Liver (tissue), 9 donors: ENCODE results near the gene KRTAP10-6. TPM values are rescaled to one million over a fixed set of nuclear protein-coding genes. Genes with fewer than 3 reads are reported as not detected.

Experiments used
- DNase-seq: peaks from one replicate; pipeline ENCODE4 v3.0.0-alpha.2; 2017; ENCODE audit warnings: low spot score
- H3K27ac ChIP-seq, 2 donors: one replicate each; pipeline ENCODE4 v1.7.0; 2013; ENCODE audit warnings: inconsistent platforms in 2 of 2, low read length in 2 of 2, control low read depth in 1 of 2, low read depth in 1 of 2, mild to moderate bottlenecking in 1 of 2
- H3K27me3 ChIP-seq, 4 donors: one replicate each; pipeline versions ENCODE4 v1.6.1 to v1.7.0; 2013; ENCODE audit warnings: low read length in 3 of 4, inconsistent platforms in 1 of 4, mild to moderate bottlenecking in 1 of 4, moderate library complexity in 1 of 4; ENCODE audit not compliant: control insufficient read depth in 4 of 4, insufficient read depth in 4 of 4
- H3K36me3 ChIP-seq, 4 donors: one replicate each; pipeline versions ENCODE4 v1.6.1 to v1.7.0; 2013; ENCODE audit warnings: low read length in 3 of 4, mild to moderate bottlenecking in 3 of 4, low read depth in 1 of 4, moderate library complexity in 1 of 4; ENCODE audit not compliant: control insufficient read depth in 4 of 4, insufficient read depth in 3 of 4
- H3K4me1 ChIP-seq, 4 donors: one replicate each; pipeline versions ENCODE4 v1.6.1 to v1.7.0; 2013; ENCODE audit warnings: low read length in 3 of 4, mild to moderate bottlenecking in 3 of 4, moderate library complexity in 1 of 4; ENCODE audit not compliant: control insufficient read depth in 4 of 4, insufficient read depth in 4 of 4
- H3K4me3 ChIP-seq, 3 donors: one replicate each; pipeline versions ENCODE4 v1.6.1 to v1.7.0; 2013; ENCODE audit warnings: low read length in 3 of 3, control low read depth in 1 of 3, low read depth in 1 of 3, mild to moderate bottlenecking in 1 of 3
- H3K9ac ChIP-seq, 2 donors: one replicate each; pipeline ENCODE4 v1.7.0; 2013; ENCODE audit warnings: low read length in 2 of 2, mild to moderate bottlenecking in 2 of 2, moderate library complexity in 2 of 2, control low read depth in 1 of 2, low read depth in 1 of 2
- H3K9me3 ChIP-seq, 4 donors: one replicate each; pipeline versions ENCODE4 v1.6.1 to v1.7.0; 2013; ENCODE audit warnings: low read length in 3 of 4; ENCODE audit not compliant: control insufficient read depth in 4 of 4
- EGR1 ChIP-seq, 2 donors: IDR thresholded peaks; 2 replicates each; pipeline ENCODE4 v1.6.1; 2016 to 2018; ENCODE audit warnings: antibody characterized with exemption in 2 of 2, low read depth in 2 of 2
- FOXA1 ChIP-seq: IDR thresholded peaks from 2 replicates; pipeline ENCODE4 v1.6.1; 2016; ENCODE audit warnings: antibody characterized with exemption
- GABPA ChIP-seq, 2 donors: IDR thresholded peaks in 1 of 2; conservative IDR thresholded peaks in 1 of 2; 2 replicates each; pipeline ENCODE4 v1.6.1; 2016; ENCODE audit warnings: antibody characterized with exemption in 2 of 2, mild to moderate bottlenecking in 1 of 2, moderate library complexity in 1 of 2
- HNF4A ChIP-seq, 2 donors: conservative IDR thresholded peaks; 2 replicates each; pipeline ENCODE4 v1.6.1; 2016; ENCODE audit warnings: antibody characterized with exemption in 2 of 2, mild to moderate bottlenecking in 2 of 2
- HNF4G ChIP-seq: IDR thresholded peaks from 2 replicates; pipeline ENCODE4 v1.6.1; 2016; ENCODE audit warnings: antibody characterized with exemption
- JUND ChIP-seq, 2 donors: IDR thresholded peaks; 2 replicates each; pipeline ENCODE4 v1.6.1; 2016; ENCODE audit warnings: antibody characterized with exemption in 2 of 2
- NR2F2 ChIP-seq: IDR thresholded peaks from 2 replicates; pipeline ENCODE4 v1.6.1; 2016; ENCODE audit warnings: antibody characterized with exemption
- RAD21 ChIP-seq, 2 donors: IDR thresholded peaks; 2 replicates each; pipeline ENCODE4 v1.6.1; 2016; ENCODE audit warnings: antibody characterized with exemption in 2 of 2, mild to moderate bottlenecking in 2 of 2
- SP1 ChIP-seq: IDR thresholded peaks from 2 replicates; pipeline ENCODE4 v1.6.1; 2018; ENCODE audit warnings: antibody characterized with exemption, mild to moderate bottlenecking
- YY1 ChIP-seq: IDR thresholded peaks from 2 replicates; pipeline ENCODE4 v1.6.1; 2016; ENCODE audit warnings: antibody characterized with exemption, mild to moderate bottlenecking
- WGBS: extraction: QIAGEN DNeasy Blood & Tissue Kit; methylation state at CpG from one replicate; pipeline ENCODE4 v1.1.7; 2013; 5-methylcytosine and 5-hydroxymethylcytosine counted together
- polyA plus RNA-seq, 2 donors: library from polyadenylated mRNA; stranded (reverse) in 1 of 2; unstranded in 1 of 2; fragments of 200-250 nt in 1 of 2; fragments of >200 nt in 1 of 2; fragmentation: Nextera tagmentation in 1 of 2; extraction: Ambion mirVana in 1 of 2; gene quantifications; one replicate each; pipeline versions ENCODE4 v1.2.1 to v1.2.3, GENCODE V29; 2013 to 2015
- total RNA-seq, 2 donors: library from RNA; depleted of rRNA; stranded (reverse); fragments of >200 nt; gene quantifications; one replicate each; pipeline ENCODE4 v1.2.3, GENCODE V29; 2014
- TF ChIP-seq, protein P1 (sequence below): IDR thresholded peaks from 2 replicates; pipeline ENCODE4 v1.6.1; 2016; ENCODE audit warnings: antibody characterized with exemption, mild to moderate bottlenecking
- TF ChIP-seq, protein P2 (sequence below): IDR thresholded peaks from 2 replicates; pipeline ENCODE4 v1.6.1; 2016; ENCODE audit warnings: antibody characterized with exemption
- donor health status: healthy.
- donor health status: healthy.
- donor health status: healthy.
- donor health status: healthy.
- donor health status: healthy.

Gene KRTAP10-6
- total and polyA plus RNA-seq, 4 donors, result not detected

DNA sequence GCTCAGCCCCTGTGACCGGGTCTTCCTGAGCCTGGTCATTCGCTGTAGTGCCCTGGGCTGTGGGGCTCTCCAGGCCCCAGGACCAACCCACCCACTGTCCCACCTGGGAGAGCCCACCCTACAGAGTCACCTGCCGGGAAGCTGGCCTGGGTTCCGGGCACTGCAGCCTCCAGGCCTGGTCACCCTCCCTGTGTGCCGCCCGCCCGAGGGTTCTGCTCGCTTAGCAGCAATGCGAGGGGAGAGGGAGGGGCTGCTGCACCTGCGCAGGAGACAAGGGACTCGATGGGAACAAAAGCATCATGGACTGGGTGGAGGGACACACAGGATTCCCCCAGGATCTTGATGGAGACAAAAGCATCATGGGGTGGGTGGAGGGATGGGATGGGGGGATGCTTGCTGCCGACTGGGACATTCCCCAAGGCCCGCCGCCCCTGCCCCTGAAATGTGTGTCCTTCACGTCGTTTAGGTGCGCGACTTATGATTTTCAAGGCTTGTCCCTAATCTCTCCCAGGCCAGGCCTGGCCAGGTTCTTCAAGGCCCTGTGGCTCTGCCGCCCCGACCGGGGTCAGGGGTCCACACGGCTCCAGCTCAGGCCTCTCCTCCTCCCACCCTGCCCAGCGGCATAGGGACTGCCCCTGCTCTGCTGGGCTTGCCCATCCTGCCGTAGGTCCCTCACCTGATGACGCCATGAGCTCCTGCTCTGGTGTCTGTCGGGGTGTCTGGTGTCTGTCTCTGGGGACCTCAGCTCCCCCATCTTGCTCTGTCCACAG is 21.3 kb upstream of the KRTAP10-6 start:
- 88% methylated on average over 26 of the region's 26 CpGs for WGBS
- TF ChIP-seq HNF4G, result no peak
- TF ChIP-seq, protein P1, sequence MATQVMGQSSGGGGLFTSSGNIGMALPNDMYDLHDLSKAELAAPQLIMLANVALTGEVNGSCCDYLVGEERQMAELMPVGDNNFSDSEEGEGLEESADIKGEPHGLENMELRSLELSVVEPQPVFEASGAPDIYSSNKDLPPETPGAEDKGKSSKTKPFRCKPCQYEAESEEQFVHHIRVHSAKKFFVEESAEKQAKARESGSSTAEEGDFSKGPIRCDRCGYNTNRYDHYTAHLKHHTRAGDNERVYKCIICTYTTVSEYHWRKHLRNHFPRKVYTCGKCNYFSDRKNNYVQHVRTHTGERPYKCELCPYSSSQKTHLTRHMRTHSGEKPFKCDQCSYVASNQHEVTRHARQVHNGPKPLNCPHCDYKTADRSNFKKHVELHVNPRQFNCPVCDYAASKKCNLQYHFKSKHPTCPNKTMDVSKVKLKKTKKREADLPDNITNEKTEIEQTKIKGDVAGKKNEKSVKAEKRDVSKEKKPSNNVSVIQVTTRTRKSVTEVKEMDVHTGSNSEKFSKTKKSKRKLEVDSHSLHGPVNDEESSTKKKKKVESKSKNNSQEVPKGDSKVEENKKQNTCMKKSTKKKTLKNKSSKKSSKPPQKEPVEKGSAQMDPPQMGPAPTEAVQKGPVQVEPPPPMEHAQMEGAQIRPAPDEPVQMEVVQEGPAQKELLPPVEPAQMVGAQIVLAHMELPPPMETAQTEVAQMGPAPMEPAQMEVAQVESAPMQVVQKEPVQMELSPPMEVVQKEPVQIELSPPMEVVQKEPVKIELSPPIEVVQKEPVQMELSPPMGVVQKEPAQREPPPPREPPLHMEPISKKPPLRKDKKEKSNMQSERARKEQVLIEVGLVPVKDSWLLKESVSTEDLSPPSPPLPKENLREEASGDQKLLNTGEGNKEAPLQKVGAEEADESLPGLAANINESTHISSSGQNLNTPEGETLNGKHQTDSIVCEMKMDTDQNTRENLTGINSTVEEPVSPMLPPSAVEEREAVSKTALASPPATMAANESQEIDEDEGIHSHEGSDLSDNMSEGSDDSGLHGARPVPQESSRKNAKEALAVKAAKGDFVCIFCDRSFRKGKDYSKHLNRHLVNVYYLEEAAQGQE, result no peak
- no peak for TF ChIP-seq GABPA (IDR thresholded peaks at IDR 0.05 in 1 of 2, conservative IDR thresholded peaks at IDR 0.05 in 1 of 2)
- TF ChIP-seq FOXA1, result no peak
- TF ChIP-seq YY1, result no peak
- TF ChIP-seq JUND (IDR thresholded peaks at IDR 0.05), result no peak

DNA sequence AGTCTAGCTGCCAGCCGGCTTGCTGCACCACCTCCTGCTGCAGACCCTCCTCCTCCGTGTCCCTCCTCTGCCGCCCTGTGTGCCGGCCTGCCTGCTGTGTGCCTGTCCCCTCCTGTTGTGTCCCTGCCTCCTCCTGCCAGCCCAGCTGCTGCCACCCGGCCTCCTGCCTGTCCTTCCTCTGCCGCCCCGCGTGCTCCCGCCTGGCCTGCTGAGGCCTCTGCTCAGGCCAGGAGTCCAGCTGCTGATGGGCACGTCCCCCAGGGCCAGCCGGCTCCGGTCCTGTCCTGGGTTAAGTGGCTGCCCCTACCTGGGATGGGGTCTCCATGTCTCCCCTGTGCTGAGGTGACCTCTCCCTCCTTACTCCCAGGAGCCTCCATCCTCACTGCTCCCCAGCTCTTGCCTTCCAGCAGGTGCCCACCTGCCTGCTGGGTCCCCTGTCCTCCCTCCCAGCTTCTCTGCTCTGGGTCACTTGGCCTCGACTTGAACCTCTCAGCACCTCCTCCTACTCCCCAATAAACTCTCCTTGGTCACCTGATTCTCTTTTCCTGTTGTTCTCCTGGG is 20.4 kb upstream of the KRTAP10-6 start:
- WGBS, result 87% methylated on average over 13 of the region's 13 CpGs
- H3K9me3 ChIP-seq, result peaks cover 0 to 11% (median 1%) of the 10 kb centered on the region in 4 donors
- no peak for TF ChIP-seq EGR1 (IDR thresholded peaks at IDR 0.05; ENCODE audit: low read depth in 2 of 2)
- no peak for TF ChIP-seq SP1
- TF ChIP-seq NR2F2, result no peak
- no peak for TF ChIP-seq JUND (IDR thresholded peaks at IDR 0.05)
- TF ChIP-seq RAD21 (IDR thresholded peaks at IDR 0.05), result no peak
- TF ChIP-seq GABPA (IDR thresholded peaks at IDR 0.05 in 1 of 2, conservative IDR thresholded peaks at IDR 0.05 in 1 of 2), result no peak
- H3K9ac ChIP-seq, result no peak overlapping the region
- no peak overlapping the region for H3K4me3 ChIP-seq
- H3K27me3 ChIP-seq, result no peaks in the 10 kb centered on the region
- DNase-seq, result no peak
- no peaks in the 10 kb centered on the region for H3K36me3 ChIP-seq
- no peak overlapping the region for H3K27ac ChIP-seq
- H3K4me1 ChIP-seq, result no peaks in the 10 kb centered on the region

More for the DNA sequence above, 21.3 kb upstream of the KRTAP10-6 start:
- no peak overlapping the region for H3K4me3 ChIP-seq
- H3K9me3 ChIP-seq, result peaks cover 0 to 11% (median 1%) of the 10 kb centered on the region in 4 donors
- H3K4me1 ChIP-seq, result no peaks in the 10 kb centered on the region
- H3K9ac ChIP-seq, result no peak overlapping the region
- H3K27ac ChIP-seq, result no peak overlapping the region
- no peaks in the 10 kb centered on the region for H3K27me3 ChIP-seq
- no peaks in the 10 kb centered on the region for H3K36me3 ChIP-seq
- peak; percentile 12 for DNase-seq

DNA sequence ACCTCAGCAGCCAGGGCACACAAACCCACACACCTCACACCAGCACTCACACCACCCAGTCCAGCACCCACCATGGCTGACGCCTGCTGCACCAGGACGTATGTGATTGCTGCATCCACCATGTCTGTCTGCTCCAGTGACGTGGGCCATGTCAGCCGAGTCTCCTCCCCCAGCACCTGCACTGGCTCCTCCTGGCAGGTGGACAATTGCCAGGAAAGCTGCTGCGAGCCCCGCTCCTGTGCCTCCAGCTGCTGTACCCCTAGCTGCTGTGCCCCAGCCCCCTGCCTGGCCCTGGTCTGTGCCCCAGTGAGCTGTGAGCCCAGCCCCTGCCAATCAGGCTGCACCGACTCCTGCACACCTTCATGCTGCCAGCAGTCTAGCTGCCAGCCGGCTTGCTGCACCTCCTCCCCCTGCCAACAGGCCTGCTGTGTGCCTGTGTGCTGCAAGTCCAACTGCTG is 19.8 kb upstream of the KRTAP10-6 start, which contains the start of gene KRTAP10-8:
Gene KRTAP10-8 (plus strand): TSS at position 51 of the 458 bp plus-strand sequence. CDS start 22 bp downstream, at position 73.
- TF ChIP-seq, protein P1, result no peak
- TF ChIP-seq, protein P2, sequence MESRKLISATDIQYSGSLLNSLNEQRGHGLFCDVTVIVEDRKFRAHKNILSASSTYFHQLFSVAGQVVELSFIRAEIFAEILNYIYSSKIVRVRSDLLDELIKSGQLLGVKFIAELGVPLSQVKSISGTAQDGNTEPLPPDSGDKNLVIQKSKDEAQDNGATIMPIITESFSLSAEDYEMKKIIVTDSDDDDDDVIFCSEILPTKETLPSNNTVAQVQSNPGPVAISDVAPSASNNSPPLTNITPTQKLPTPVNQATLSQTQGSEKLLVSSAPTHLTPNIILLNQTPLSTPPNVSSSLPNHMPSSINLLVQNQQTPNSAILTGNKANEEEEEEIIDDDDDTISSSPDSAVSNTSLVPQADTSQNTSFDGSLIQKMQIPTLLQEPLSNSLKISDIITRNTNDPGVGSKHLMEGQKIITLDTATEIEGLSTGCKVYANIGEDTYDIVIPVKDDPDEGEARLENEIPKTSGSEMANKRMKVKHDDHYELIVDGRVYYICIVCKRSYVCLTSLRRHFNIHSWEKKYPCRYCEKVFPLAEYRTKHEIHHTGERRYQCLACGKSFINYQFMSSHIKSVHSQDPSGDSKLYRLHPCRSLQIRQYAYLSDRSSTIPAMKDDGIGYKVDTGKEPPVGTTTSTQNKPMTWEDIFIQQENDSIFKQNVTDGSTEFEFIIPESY, result no peak
- TF ChIP-seq FOXA1 (no peak), GABPA (IDR thresholded peaks at IDR 0.05 in 1 of 2, conservative IDR thresholded peaks at IDR 0.05 in 1 of 2) (no peak), HNF4A (conservative IDR thresholded peaks at IDR 0.05) (no peak), JUND (IDR thresholded peaks at IDR 0.05) (no peak)
- 88% methylated on average over 8 of the region's 8 CpGs for WGBS
- Histone ChIP-seq H3K9me3 (peaks cover 0 to 11% (median 1%) of the 10 kb centered on the region in 4 donors), H3K36me3 (no peaks in the 10 kb centered on the region), H3K27ac (no peak within 1 kb of the TSS), H3K27me3 (no peaks in the 10 kb centered on the region), H3K4me3 (no peak within 1 kb of the TSS), H3K4me1 (no peaks in the 10 kb centered on the region), H3K9ac (no peak within 1 kb of the TSS)
- no peak for DNase-seq
